Sigmoid colon (tissue), 4 donors: ENCODE measurements around the gene ZNF792.

Source experiments
- EP300 ChIP-seq, 4 donors: sonication (generic); formaldehyde crosslinking; IDR thresholded peaks; one replicate each; pipeline ENCODE4 v1.6.1; 2017; ENCODE audit warnings: antibody characterized with exemption in 4 of 4
- POLR2AphosphoS5 ChIP-seq, 4 donors: sonication (generic); formaldehyde crosslinking; IDR thresholded peaks; one replicate each; pipeline ENCODE4 v1.6.1; 2017; ENCODE audit warnings: antibody characterized with exemption in 4 of 4
- TF ChIP-seq, protein P1 (sequence below), 4 experiments: fragments of 450-650 bp in 3 of 4; fragments of 200-600 bp in 1 of 4; IDR thresholded peaks; one replicate each; pipeline ENCODE4 v1.5.1; 2016 to 2019; ENCODE audit warnings: antibody characterized with exemption in 4 of 4, mild to moderate bottlenecking in 3 of 4, moderate library complexity in 2 of 4

DNA sequence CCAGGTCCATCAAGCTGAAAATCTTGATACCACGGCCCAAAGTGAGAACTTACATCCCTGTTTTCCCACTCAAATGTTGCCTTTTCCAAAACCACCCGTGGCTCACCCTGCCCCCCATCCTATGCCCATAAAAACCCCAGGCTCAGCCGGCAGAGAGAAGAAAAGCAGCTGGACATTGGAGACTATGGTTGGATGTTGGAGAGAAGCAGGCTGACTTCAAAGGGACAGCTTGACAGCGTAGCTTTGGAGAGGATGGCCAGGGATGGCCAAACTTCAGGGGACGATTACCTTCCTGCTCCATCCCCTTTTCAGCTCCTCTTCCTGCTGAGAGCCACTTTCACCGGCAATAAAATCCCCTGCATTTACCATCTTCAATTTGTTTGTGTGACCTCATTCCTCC is 3.5 kb upstream of the ZNF792 start:
- TF ChIP-seq POLR2AphosphoS5 (IDR thresholded peaks at IDR 0.05) (no peak), EP300 (IDR thresholded peaks at IDR 0.05) (no peak)
- TF ChIP-seq, protein P1, sequence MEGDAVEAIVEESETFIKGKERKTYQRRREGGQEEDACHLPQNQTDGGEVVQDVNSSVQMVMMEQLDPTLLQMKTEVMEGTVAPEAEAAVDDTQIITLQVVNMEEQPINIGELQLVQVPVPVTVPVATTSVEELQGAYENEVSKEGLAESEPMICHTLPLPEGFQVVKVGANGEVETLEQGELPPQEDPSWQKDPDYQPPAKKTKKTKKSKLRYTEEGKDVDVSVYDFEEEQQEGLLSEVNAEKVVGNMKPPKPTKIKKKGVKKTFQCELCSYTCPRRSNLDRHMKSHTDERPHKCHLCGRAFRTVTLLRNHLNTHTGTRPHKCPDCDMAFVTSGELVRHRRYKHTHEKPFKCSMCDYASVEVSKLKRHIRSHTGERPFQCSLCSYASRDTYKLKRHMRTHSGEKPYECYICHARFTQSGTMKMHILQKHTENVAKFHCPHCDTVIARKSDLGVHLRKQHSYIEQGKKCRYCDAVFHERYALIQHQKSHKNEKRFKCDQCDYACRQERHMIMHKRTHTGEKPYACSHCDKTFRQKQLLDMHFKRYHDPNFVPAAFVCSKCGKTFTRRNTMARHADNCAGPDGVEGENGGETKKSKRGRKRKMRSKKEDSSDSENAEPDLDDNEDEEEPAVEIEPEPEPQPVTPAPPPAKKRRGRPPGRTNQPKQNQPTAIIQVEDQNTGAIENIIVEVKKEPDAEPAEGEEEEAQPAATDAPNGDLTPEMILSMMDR (IDR thresholded peaks at IDR 0.05) = no peak
